Activated CD4-positive, alpha-beta T cell treated with anti-CD3 and anti-CD28 coated beads for 24 hours (primary cell): ENCODE results near the gene SNAPC2.
A peak's percentile ranks its signal among the peaks of the same experiment; 100 is the strongest.

Experiments used
- DNase-seq, 2 donors: peaks; one replicate each; pipeline ENCODE4 v3.0.0-alpha.2; 2020; ENCODE audit warnings: low read depth in 2 of 2

SNAPC2 gene

GRCh38 chr19:7919610-7920518, at the start of gene SNAPC2:
SNAPC2 (plus strand) TSS chr19:7920338; CDS start chr19:7920367, 29 bp downstream.
- peak; percentile 92 to 96 for DNase-seq

- DNase-seq, result no peak
Observed at GRCh38 chr19:7870571-7871436, 49.3 kb upstream of the SNAPC2 start.

- peak; percentile 66 to 77 for DNase-seq
Observed at GRCh38 chr19:7871437-7872305, 48.5 kb upstream of the SNAPC2 start.

- no peak for DNase-seq
Observed at GRCh38 chr19:7872306-7873204, 47.6 kb upstream of the SNAPC2 start.

GRCh38 chr19:7873304-7874075, 46.6 kb upstream of the SNAPC2 start:
- no peak for DNase-seq

GRCh38 chr19:7874076-7874896, 45.9 kb upstream of the SNAPC2 start, which contains the start of gene PRR36:
PRR36 (minus strand) TSS chr19:7874390; CDS start chr19:7873689, 701 bp downstream.
- no peak for DNase-seq

- DNase-seq, result no peak
Observed at GRCh38 chr19:7874897-7875273, 45.3 kb upstream of the SNAPC2 start.

- no peak for DNase-seq
Observed at GRCh38 chr19:7877249-7877836, 42.8 kb upstream of the SNAPC2 start.

GRCh38 chr19:7879111-7879807, 40.9 kb upstream of the SNAPC2 start:
- DNase-seq, result no peak

GRCh38 chr19:7879836-7880235, 40.3 kb upstream of the SNAPC2 start:
- no peak for DNase-seq

GRCh38 chr19:7881910-7882309, 38.2 kb upstream of the SNAPC2 start:
- DNase-seq, result no peak

- no peak for DNase-seq
Observed at GRCh38 chr19:7883105-7883504, 37.0 kb upstream of the SNAPC2 start.

- no peak for DNase-seq
Observed at GRCh38 chr19:7883796-7884570, 36.2 kb upstream of the SNAPC2 start.

GRCh38 chr19:7885818-7886217, 34.3 kb upstream of the SNAPC2 start:
- no peak for DNase-seq

GRCh38 chr19:7887408-7888144, 32.6 kb upstream of the SNAPC2 start:
- no peak for DNase-seq

- DNase-seq, result peak in 1 of 2 donors; percentile 46
Observed at GRCh38 chr19:7888145-7888825, 31.9 kb upstream of the SNAPC2 start, which contains the start of gene LRRC8E. LRRC8E (plus strand) TSS chr19:7888510; CDS start chr19:7895604, 7,094 bp downstream.
